Measurements from ENCODE around the gene CACHD1. TPM values are rescaled to one million over a fixed set of nuclear protein-coding genes. Genes with fewer than 3 reads are reported as not detected.

CACHD1 gene
- total RNA-seq, 4 donors from 2014 or later: 2.2 to 3.6 (median 2.9) TPM

DNA sequence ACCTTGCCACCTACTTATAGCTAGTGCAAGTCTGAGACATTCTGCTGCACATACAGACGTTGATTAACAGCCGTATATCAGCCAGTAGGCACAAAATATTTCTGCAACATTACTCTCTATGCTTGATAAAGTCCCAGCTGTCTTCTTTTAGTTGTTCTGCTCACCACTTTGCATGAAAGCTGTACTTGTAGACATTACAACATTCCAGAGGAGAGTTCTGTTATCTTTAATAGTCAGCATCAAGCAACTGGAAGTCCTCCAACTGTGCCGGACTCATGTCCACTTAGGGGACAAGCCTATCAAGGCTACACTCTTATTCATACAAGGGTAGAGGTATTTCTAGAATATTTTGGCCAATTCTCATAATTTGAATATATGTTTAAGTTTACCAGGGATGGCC lies 50.0 kb downstream of the CACHD1 start:
- Histone ChIP-seq H3K4me3 (no peak overlapping the region), H3K9me3 (no peaks in the 10 kb centered on the region), H3K27ac (no peak overlapping the region), H3K27me3 (no peaks in the 10 kb centered on the region), H3K4me1 (peaks cover 20 to 29% of the 10 kb centered on the region in 2 donors), H3K36me3 (no peaks in the 10 kb centered on the region)
- TF ChIP-seq POLR2A (IDR thresholded peaks at IDR 0.05): no peak
- TF ChIP-seq, protein P1, sequence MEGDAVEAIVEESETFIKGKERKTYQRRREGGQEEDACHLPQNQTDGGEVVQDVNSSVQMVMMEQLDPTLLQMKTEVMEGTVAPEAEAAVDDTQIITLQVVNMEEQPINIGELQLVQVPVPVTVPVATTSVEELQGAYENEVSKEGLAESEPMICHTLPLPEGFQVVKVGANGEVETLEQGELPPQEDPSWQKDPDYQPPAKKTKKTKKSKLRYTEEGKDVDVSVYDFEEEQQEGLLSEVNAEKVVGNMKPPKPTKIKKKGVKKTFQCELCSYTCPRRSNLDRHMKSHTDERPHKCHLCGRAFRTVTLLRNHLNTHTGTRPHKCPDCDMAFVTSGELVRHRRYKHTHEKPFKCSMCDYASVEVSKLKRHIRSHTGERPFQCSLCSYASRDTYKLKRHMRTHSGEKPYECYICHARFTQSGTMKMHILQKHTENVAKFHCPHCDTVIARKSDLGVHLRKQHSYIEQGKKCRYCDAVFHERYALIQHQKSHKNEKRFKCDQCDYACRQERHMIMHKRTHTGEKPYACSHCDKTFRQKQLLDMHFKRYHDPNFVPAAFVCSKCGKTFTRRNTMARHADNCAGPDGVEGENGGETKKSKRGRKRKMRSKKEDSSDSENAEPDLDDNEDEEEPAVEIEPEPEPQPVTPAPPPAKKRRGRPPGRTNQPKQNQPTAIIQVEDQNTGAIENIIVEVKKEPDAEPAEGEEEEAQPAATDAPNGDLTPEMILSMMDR (IDR thresholded peaks at IDR 0.05 in 4 of 5, conservative IDR thresholded peaks at IDR 0.05 in 1 of 5): no peak
- DNase-seq (no peak), ATAC-seq (no peak)
- intact Hi-C loops (cut with DNase I; ENCODE audit: low total_unique reads): loop anchor here (5.0 kb wide), 1 partner anchor 43 kb away; no protein-coding TSS in a partner anchor
- in situ Hi-C loops (cut with MboI; ENCODE audit: low sequenced_read_pairs in 4 of 4): no loop called here

DNA sequence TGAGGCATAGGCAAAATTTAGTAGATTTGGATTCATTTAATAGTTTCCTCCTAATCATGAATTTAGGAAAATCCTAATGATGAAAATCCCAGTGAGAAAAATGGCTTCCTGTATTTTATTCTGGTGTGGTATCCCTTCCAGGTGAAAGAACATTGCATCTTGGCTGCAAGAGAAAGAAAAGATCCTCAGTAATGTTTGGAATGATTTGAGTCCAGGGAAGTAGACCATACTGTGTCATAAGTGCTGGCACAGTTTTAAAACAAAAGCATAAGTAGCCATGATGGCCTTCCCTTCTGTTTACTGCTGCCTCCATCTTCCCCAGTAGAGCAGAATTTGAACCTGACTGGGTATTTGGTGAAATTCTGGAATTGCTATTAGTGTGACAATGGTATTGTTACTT lies 52.8 kb downstream of the CACHD1 start:
- Histone ChIP-seq H3K27me3 (no peaks in the 10 kb centered on the region), H3K9me3 (no peaks in the 10 kb centered on the region), H3K27ac (no peak overlapping the region), H3K4me3 (no peak overlapping the region), H3K4me1 (peaks cover 6 to 21% of the 10 kb centered on the region in 2 donors), H3K36me3 (no peaks in the 10 kb centered on the region)
- DNase-seq (no peak), ATAC-seq (no peak)
- TF ChIP-seq, protein P1 (IDR thresholded peaks at IDR 0.05 in 4 of 5, conservative IDR thresholded peaks at IDR 0.05 in 1 of 5): no peak
- no peak for TF ChIP-seq POLR2A (IDR thresholded peaks at IDR 0.05)
- intact Hi-C loops (cut with DNase I; ENCODE audit: low total_unique reads) (no loop called here), in situ Hi-C loops (cut with MboI; ENCODE audit: low sequenced_read_pairs in 4 of 4) (no loop called here)

DNA sequence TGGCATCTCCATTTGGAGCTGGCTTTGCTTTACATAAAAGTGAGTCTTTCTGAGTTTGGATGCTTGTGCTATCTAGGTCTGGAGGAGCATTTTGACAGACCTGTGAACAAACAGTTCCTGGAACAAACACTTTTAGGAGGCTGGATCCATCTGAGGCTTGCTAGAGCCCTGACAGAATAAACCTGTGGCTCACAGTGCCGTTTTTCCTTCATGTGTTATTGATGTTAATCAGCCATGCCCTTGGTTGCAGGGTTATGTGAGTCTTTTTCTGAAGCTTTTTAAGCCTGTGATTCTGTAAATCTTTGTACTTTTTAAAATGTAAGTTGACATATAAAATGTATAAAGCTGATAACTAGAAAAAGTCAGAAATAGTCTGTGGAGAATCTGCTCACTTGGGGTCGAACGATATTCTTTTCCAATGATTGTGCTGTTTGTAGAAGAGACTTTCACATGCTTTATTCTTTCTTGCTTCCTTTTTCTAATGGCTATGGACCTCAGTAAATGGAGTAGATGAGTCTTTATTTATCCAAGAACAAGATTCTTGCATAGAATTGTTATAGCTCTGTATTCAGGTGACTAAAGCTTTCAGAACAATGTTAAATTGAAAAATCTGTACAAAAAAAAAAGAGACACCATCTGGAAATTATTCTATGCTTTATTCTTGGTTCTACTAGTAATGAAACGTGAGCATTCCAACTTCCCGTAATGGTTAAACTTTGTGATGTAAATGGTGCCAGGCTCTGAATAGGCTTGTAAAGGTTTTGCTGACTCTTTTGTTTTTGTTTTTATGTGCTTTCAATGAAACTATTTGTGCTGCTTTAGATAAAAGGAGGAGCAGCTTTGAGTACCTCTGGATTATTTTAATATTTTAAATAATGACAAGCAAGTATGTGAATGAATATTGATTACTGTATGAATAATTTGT lies 53.7 kb downstream of the CACHD1 start:
- in situ Hi-C loops (cut with MboI; ENCODE audit: low sequenced_read_pairs in 4 of 4): no loop called here
- Histone ChIP-seq H3K27me3 (no peaks in the 10 kb centered on the region), H3K4me3 (no peak overlapping the region), H3K36me3 (no peaks in the 10 kb centered on the region), H3K9me3 (no peaks in the 10 kb centered on the region), H3K27ac (no peak overlapping the region), H3K4me1 (peaks cover 6 to 21% of the 10 kb centered on the region in 2 donors)
- no peak for TF ChIP-seq POLR2A (IDR thresholded peaks at IDR 0.05)
- TF ChIP-seq, protein P1 (IDR thresholded peaks at IDR 0.05 in 4 of 5, conservative IDR thresholded peaks at IDR 0.05 in 1 of 5): no peak
- intact Hi-C loops (cut with DNase I; ENCODE audit: low total_unique reads): no loop called here
- DNase-seq: no peak
- ATAC-seq: no peak

DNA sequence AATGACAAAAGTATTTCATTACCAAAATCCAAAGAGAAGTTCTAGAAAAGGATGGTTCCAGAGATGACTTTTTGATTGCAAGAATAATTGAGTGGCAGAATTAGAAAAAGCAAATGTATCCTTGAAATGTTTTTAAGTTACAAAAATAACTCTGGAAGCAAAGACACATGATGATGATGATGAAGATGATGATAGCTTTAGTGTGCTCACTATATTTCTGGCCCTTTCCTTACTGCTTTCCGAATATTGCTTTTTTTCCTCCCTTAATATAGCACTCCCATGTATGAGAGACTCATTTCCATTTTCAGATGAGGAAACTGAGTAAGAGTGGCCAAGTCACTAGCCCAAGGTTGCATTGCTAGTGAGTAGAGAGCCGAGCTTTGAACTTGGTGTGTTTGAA lies 54.7 kb downstream of the CACHD1 start:
- intact Hi-C loops (cut with DNase I; ENCODE audit: low total_unique reads) (no loop called here), in situ Hi-C loops (cut with MboI; ENCODE audit: low sequenced_read_pairs in 4 of 4) (no loop called here)
- Histone ChIP-seq H3K4me3 (no peak overlapping the region), H3K27me3 (no peaks in the 10 kb centered on the region), H3K36me3 (no peaks in the 10 kb centered on the region), H3K27ac (no peak overlapping the region), H3K4me1 (peaks cover 4 to 18% of the 10 kb centered on the region in 2 donors), H3K9me3 (no peaks in the 10 kb centered on the region)
- ATAC-seq (no peak), DNase-seq (no peak)
- TF ChIP-seq POLR2A (IDR thresholded peaks at IDR 0.05): no peak
- TF ChIP-seq, protein P1 (IDR thresholded peaks at IDR 0.05 in 4 of 5, conservative IDR thresholded peaks at IDR 0.05 in 1 of 5): no peak

Measured in gastrocnemius medialis (tissue), 4 donors.